GM18517 (cell line): ENCODE measurements around the gene ALPI.

Experiments
- ATAC-seq: cut with Tn5 transposase; IDR thresholded peaks from one replicate; pipeline ENCODE4 v1.9.1; 2021; ENCODE audit warnings: mild to moderate bottlenecking, moderate library complexity; ENCODE audit not compliant: unreplicated experiment

Gene ALPI

DNA sequence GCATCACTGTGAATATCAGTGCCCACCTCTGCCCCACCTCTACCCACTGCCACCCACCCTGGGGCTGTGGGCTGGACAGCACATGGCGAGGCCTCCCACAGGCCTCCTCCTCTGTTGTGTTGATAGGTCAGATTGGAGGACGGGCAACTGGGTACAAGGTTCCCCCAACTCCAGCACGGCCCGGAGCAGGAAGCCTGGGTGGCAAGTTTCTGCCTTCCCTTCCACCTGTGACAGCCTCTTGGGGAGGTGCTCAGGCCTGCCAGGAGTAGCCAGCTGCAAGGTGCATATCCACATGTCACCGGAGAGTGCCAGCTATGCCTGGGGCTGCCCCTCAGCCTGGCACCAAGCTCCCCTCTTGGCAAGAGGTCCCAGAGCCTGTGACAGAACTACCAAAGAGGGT, 38.6 kb downstream of the ALPI start:
- ATAC-seq = no peak

DNA sequence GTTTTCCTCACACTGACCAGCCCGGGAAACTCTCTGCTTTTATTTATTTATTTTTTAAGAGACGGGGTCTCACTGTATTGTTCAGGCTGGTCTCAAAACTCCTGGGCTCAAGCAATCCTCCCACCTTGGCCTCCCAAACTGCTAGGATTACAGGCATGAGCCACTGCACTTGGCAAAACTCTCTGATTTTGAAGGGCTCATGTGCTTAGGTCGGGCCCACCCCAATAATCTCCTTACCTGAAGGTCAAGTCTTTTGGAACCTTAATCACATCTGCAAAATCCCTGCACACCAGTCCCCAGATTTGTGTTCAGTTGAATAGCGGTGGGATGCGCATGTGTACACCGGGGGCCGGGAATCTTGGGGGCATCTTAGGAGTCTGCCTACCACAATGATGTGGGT, 39.3 kb downstream of the ALPI start:
- no peak for ATAC-seq

DNA sequence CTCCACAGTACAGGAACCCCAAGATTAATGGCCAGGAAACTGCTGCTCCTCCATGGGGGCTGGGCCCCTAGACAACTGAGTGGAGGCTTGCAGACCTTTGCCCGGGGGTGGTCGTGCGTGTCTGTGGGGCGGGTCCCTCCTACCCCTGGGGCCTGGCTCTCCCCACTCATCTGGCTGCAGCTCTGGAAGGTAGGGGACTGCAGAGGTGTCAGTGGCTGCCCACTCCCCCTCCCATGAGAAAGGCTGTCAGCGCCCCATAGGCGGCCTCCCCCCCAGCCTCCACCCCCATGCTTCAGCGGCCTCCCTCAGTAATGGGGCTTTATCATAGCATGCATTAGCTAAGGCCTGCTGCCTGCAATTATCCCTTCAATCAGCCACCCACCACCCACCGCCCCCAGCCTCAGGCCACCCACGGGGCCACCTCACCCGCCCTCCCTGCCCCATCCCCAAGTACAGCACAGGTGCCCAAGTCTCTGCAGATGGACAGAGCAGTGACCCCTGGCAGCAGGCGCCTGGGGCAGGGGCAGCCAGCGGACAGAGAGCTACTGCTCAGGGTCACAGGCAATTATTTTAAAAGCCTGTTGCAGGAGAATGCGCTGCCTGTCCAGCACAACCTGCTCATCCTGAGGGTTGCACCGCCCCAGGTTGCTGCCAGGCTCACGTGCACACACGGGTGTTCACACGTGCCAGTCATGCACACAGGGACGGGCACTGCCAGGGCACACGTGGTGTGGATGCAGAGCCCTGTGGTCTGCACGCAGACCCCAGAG, 40.7 kb downstream of the ALPI start:
- no peak for ATAC-seq

DNA sequence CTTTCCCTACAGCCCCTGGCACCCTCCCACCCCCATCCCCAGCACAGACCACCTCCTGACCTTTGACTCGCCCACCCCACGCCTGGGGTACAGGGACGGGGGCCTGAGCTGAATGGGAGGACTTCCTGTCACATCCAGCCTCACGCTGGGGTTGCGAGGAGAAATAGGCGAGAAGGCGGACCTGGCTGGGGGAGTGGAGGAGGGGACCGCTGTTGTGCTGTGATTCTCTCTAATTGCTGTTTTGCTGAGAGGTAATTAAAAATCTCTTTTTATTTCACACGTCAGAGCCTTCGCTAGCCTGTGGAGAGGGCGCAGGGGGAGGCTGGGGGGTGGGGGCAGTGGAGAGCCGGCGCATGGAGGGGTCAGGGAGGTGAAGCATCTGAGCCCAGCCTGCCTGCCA, 41.4 kb downstream of the ALPI start:
- ATAC-seq = no peak

DNA sequence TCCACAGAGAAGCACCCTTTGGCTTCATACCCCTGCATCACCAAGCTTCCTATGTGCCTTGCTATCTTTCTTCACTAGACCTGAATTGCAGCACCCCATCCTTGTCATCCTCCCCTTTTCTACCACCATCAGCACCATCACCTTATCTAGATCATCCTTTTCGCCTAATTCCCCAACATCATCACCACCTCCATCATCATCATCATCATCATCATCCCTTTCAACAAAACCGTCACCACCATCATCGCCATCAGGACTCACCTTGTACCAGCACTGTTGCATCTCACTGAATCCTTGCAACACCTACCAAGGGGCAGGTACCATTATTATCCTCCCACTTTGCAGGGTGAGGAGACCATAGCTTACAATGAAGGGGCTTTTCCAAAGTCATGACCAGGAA, 42.5 kb downstream of the ALPI start:
- ATAC-seq = no peak

DNA sequence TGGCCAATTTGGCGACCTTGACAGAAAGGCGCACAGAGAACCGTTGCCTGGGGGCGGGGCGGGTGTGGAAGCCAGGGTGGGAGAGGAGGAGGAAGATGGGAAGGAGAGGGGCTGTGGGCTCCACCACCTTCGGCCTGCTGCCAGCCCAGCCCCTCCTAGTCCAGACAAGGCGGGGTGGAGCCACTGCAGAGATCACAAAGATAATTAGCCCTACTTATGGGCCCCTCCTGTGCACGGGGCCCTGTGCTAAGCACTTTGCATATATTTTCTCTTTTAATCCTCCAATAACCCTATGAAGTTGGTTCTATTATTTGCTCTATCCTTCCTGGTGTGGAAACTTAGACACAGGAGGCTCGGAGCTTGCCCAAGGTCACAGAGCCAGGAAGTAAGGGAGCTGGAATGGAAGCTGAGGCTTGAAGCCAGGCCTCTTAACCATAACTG, 45.4 kb downstream of the ALPI start:
- ATAC-seq = no peak

DNA sequence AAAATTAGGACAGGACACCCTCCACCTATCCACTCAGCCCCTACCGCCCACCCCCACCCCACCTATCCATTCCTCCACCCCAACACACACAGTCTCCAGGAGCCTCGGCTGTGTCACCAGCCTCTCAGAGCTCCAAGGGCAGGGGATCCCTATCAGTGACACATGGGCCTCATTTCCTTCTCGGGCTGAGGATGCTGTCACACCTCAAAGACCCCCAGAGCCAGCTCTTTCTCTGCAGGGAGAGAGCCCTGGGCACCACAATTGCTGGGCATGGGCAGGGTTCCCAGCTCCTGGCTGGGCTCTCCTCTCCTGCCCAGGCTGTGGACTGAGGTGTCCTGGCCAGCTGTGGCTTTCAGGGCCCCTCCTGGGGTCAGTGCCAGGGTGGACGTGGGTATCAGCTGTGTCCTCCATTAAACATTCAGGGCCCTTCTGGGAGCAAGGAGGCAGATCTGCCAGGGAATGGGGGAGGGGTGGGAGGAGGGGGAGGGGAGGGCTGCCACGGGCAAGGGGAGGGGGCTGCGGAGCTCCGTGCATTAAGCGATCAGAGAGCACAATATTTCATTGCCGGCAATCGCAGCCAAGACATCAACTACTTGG, 45.9 kb downstream of the ALPI start:
- ATAC-seq = no peak

DNA sequence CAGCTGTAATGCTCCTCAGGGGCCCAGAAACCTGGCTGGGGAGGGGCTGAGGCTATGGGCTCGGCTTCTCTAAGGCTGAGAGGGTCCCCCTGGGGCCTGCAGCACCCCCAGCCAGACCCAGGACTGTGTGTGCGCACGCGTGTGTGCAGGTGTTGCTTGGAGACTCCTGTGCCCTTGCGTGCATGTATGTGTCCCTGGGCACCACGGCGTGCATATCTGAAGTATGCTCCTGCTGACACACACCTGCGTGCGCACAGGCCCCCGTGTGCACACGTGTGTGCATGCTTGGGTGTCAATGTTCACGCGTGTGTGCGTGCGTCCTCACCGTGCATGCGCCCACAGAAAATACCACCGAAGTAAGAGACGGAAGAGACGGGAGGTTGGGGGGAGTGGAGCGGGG, 46.6 kb downstream of the ALPI start:
- no peak for ATAC-seq

DNA sequence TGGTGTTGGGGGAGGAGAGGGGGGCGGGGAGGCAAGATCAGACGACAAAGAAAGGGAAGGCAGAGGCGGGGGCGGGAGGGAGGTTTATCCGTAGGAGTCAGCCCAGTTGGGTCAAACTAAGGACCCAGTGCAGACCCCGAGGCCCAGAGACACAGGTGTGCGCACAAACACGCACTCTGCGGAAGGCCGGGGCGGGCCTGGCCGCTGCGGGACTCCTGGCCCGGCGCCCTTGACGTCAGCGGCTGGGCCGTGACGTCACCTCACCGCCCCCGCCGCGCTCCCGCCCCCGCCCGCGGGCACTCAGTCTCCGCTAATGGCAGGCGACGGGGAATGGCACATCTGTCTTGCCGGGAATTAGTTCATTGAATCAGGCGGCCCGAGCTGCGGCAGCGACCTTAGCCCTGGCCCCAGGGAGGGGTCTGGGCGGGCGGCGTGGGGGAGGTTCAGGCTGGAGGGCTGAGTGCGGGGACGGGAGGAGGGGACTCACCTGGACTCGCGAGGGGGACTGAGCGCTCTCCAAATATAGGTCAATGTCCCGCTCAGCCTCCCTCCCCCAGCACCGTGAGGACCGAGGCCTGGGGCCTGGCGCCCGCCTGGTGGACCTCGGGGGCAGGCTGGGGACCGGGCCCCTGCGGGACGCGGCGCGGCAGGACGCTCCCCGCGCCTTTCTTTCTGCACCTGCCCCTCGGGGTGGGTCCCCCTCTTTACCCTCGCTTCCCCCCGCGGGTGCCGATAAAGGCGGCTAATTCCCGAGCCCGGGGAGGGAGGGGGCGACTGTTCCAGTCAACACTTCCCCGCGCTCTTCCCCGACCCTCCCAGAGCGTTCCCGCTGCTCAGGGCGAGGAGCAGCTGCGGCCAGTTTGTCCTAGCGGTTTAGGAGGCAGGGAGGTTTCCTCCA, 47.2 kb downstream of the ALPI start:
- no peak for ATAC-seq

DNA sequence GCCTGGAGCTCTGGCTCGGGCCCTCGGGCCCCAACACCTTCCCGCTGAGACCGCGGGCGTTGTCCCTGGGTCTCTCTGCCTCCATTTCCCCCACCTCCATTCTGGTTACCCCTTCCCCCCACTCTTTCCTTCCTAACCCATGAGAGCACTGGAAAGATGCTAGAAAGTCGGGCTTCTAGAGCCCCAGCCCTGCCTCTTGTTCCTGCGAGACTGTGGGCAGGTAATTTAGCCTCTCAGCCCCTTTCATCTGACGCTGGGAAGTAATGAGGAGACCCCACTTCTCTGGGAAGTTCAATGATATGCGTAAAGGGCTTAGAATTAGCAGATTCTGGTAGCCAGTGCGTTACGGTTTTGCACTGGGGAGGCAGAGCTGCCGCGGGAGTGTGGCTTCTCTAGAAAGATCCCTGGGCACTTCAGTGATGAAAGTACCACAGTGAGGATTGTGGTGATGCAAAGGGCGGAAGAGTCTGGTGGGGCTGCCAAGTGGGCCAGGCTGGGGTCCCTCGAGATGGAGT, 47.9 kb downstream of the ALPI start:
- no peak for ATAC-seq

DNA sequence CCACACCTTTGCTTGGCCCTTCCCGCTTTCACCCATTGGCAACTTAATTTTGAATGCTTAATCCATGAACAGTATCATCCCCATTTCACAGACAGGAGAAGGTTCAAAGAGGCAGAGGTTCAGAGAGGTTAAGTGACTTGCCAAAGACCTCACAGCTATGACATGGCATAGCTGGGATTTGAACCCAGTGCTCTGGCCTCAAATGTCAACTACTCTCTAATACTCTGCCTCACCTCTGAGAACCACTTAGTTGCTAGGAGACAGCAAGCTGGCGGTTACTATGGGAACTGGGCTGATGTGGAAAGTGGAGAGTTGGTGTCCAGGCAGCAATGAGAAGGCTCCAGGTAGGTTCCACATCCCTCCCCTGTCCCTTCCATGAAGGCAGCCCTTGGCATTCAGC, 48.5 kb downstream of the ALPI start:
- no peak for ATAC-seq

DNA sequence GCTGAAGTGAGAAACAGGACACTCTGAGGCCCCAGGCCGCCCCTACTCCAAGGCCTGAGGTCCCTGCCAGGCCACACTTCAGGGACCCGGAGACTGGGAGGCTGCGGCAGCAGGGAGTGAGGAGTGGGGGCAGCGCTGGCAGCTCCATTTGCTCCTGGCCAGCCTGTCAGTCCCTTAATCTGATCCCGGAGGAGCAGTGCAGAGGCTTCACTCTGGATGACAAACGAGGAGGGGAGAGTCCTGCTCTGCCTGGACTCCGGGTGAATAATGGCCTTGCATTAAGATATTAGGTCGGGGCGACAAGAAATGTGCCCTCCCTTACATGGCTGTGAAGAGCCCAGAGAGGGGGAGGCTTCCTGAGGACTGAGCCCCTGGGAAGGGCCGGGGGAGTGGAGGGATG, 49.9 kb downstream of the ALPI start:
- no peak for ATAC-seq

DNA sequence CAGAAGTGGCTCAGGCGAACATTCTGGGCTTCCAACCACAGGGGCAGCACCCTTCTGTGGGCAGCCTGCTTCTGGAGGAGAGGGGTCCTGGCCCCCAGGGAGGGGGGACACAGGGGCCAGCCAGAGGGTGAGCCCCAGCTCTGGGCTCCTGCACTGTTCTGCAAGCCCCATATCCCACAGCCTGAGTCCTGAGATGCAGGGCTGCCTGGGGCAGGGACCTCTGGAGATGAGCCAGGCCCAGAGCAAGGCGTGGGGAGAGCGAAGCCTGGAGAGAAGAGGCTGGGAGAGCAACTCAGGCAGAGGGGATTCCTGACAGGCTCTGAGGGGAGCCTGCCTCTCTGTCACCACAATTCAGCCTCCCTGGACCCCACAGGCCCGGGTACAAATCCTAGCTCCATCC, 50.8 kb downstream of the ALPI start:
- no peak for ATAC-seq

DNA sequence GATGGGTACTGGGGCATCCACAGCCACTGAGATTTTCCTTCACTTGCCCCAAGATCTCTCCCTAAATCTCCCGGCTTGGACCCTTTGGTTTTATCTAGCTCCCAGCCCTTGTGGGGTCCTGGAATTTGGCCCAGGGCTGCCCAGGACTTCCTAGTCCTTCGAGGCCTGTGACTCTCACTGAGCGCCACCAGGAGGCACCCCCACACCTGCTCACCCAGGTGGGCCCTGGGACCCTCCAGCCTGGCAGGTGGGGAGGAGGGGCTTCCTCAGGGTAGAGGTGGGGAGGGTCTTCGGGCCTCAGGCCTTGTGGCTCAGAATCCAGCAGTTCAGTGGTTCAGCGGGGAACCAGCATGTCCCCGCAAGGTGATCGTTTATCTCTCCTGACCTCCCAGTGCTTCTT, 52.3 kb downstream of the ALPI start:
- ATAC-seq = no peak
